LNCaP clone FGC (cell line): ENCODE data around the gene ST6GALNAC3.

Source experiments
- DNase-seq: peaks from one replicate; pipeline ENCODE4 v3.0.0-alpha.2; 2011; ENCODE audit warnings: low read depth
- H3K4me3 ChIP-seq: 2 replicates; pipeline ENCODE4 v1.5.1; 2011; ENCODE audit warnings: mild to moderate bottlenecking, low read depth, low read length, control low read depth
- TF ChIP-seq, protein P1 (sequence below): IDR thresholded peaks from 2 replicates; pipeline ENCODE4 v1.5.1; 2012; ENCODE audit warnings: mild to moderate bottlenecking; ENCODE audit not compliant: control insufficient read depth, insufficient read depth; ENCODE audit errors: extremely low read depth

Gene ST6GALNAC3

DNA sequence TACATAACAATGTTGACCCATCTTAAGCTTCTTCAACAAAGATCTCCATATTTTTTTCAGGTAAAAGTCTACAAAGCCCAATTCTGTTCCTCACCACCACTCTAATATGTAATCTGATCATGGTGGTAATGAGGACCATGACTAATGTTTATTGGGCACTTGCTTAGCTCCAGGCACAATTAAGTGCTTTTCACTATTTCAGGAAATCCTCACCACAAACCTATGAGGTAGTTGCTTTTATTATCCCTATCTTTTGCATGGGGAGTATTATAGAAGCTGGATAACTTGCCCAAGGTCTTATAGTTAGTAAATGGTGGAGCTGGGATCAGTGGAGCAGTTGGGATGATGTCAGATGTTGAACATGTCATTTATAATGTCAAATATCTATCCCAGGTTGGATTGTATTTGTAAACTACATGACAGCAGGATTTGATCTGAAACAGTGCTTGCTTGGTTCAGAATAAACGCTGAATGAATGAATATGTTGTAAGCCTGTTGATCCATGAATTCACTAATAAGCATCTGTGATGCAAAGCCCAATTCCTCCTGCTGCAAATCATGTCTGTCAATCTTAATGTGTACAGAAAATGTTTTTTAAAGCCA is 509.4 kb downstream of the ST6GALNAC3 start:
- DNase-seq, result no peak
- no peak overlapping the region for H3K4me3 ChIP-seq
- TF ChIP-seq, protein P1, sequence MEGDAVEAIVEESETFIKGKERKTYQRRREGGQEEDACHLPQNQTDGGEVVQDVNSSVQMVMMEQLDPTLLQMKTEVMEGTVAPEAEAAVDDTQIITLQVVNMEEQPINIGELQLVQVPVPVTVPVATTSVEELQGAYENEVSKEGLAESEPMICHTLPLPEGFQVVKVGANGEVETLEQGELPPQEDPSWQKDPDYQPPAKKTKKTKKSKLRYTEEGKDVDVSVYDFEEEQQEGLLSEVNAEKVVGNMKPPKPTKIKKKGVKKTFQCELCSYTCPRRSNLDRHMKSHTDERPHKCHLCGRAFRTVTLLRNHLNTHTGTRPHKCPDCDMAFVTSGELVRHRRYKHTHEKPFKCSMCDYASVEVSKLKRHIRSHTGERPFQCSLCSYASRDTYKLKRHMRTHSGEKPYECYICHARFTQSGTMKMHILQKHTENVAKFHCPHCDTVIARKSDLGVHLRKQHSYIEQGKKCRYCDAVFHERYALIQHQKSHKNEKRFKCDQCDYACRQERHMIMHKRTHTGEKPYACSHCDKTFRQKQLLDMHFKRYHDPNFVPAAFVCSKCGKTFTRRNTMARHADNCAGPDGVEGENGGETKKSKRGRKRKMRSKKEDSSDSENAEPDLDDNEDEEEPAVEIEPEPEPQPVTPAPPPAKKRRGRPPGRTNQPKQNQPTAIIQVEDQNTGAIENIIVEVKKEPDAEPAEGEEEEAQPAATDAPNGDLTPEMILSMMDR, result no peak

DNA sequence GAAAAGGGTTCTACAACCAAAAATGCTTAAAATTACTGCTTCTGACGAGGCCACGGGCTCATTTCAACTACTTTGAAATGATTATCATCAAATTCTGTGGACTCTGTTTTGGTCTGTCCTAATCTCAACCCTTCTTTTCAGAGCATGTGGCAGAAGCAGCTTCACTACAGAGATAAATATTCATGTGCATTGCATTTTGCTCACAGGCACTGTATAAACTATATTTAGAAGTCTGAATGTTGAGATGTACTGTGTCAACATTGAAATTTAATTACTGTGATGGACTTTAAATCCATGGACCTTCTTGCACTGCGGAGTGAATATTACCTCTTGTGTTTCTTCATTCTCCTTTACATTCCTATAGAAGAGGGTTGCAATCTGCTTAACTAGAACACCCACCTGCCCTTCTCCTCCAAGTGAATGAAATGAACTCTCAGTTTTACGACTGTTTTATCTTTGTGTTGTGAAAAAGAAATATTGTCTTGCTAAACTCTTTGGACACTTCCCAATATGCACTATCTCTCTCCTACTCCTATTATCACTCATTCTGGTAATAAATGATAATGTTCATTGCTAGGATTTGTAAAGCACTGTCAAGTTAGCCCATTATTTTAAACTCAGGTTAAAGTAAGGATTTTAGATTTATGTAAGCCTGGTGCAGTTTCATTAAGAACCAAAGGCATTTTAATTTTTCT is 511.6 kb downstream of the ST6GALNAC3 start:
- TF ChIP-seq, protein P1, result no peak
- no peak for DNase-seq
- H3K4me3 ChIP-seq, result no peak overlapping the region

DNA sequence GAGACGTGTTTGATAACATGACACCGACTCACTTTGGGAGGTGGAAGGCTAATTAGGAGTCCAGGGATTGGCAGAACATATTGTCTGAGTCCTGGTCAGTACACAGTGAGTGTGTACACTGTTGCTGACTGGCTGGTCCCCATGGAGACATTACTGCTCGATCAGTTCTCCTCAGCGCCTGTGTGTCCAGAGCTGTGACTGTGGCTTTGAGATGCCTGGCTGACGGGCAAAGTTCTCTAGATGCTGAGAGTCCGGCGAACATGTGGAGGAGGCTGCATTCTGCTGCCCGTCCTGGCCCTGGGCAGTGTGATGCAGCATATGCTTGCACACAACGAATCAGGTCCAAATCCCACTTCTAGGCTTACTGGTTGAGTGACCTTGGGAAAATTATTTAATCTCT is 512.7 kb downstream of the ST6GALNAC3 start:
- DNase-seq, result no peak
- TF ChIP-seq, protein P1, result no peak
- H3K4me3 ChIP-seq, result no peak overlapping the region

DNA sequence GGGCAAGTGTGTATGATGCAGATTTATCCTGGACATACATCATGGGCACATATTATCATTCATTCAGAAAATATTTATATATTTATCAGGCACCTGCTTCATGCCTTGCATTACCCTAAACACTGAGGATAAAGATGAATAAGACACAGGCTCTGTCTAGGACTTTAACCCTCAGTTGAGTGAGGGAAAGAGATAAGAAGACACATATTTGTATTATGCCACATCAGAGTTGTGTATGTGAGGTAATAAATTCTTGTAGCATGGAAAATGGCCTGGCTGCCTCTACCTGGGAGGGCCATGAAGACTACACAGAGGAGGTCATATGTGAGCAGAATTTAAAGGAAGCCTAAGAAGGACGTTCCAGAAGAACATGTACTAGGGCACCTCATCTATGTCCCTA is 516.9 kb downstream of the ST6GALNAC3 start:
- no peak for DNase-seq
- TF ChIP-seq, protein P1, result no peak
- no peak overlapping the region for H3K4me3 ChIP-seq

DNA sequence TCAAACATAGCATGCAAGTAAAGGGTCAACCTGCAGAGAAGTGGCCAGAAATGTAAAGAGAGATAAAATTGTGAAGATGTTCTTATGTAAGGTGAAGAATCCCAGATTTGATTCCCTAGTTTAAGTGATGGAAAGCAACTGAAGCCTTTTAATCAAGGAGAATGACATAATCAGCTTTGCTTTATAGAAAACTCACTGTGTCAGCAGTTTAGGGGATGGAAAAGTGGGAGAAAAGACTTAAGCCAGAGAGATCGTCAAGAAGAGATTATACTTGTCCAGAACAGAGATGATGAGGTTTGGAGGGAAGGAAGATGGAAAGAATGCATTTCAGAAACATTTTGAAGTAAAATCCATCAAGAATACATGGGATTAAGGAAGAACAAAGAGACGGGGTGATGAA is 517.4 kb downstream of the ST6GALNAC3 start:
- H3K4me3 ChIP-seq, result no peak overlapping the region
- TF ChIP-seq, protein P1, result no peak
- no peak for DNase-seq

DNA sequence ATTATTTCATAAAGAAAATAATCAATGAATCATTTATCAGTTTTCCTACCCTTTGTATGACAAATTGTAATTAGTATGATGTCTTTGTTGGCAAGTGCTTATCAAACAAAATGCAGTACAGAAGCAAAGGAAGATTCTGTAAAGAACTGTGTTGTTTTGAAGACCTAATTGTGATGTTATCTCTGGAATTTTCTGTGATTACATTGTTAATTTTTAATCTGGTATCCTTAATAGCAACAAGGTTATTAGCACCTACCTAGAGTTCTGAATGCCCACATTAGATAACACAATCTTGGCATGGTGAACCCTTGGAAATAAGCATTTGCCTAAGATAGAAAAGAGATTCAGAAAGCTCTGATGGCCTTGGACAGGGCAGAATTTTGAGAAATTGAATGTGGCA is 518.6 kb downstream of the ST6GALNAC3 start:
- TF ChIP-seq, protein P1, result no peak
- H3K4me3 ChIP-seq, result no peak overlapping the region

DNA sequence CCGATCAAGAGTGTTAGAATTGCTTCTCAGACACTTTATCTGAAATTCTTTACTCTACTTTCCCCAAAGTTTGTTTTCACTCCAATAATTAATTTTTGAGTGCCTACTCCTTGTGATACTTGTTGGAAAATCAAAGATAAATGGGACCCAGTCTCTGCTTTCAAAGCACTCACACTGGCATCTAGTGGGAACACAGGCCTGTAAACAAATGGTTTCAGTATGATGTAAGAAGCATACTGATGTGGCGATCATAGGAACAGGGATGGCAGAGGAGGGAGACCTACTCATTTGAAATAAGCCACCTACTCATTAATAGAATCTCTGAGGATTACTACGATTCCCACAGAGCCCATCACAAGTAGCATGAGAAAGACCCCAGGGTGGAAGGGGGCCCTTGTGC is 519.1 kb downstream of the ST6GALNAC3 start:
- DNase-seq, result no peak
- no peak overlapping the region for H3K4me3 ChIP-seq
- TF ChIP-seq, protein P1, result no peak

More for the DNA sequence above, 518.6 kb downstream of the ST6GALNAC3 start:
- no peak for DNase-seq
